Measurements from ENCODE around the gene NEK1.
A peak's percentile ranks its signal among the peaks of the same experiment; 100 is the strongest.

The NEK1 gene

GRCh38 chr4:169649545-169650226 lies 37.3 kb upstream of the NEK1 start:
- ChIA-PET CTCF (interaction anchor here (2.1 kb wide), 1 partner anchor 9 kb away, joined by 6 read pairs; no protein-coding TSS in a partner anchor), POLR2A (interaction anchor here (0.7 kb wide), 2 partner anchors 43 to 48 kb away, joined by 3 to 5 read pairs; no protein-coding TSS in a partner anchor)
- no peak for DNase-seq (ENCODE audit: low read depth, low spot score)
- no peak overlapping the region for H3K4me3 ChIP-seq (ENCODE audit: low read depth, low read length)
- TF ChIP-seq CTCF (IDR thresholded peaks at IDR 0.05; ENCODE audit: insufficient read depth, low read length, missing control alignments) = no peak

- TF ChIP-seq CTCF (IDR thresholded peaks at IDR 0.05; ENCODE audit: insufficient read depth, low read length, missing control alignments) = no peak
- CTCF ChIA-PET = no interaction called here
- DNase-seq (ENCODE audit: low read depth, low spot score) = no peak
- H3K4me3 ChIP-seq (ENCODE audit: low read depth, low read length) = no peak overlapping the region
- POLR2A ChIA-PET = no interaction called here
Observed at GRCh38 chr4:169645627-169646026, 33.2 kb upstream of the NEK1 start.

- POLR2A ChIA-PET = no interaction called here
- no peak for DNase-seq (ENCODE audit: low read depth, low spot score)
- CTCF ChIA-PET = no interaction called here
- TF ChIP-seq CTCF (IDR thresholded peaks at IDR 0.05; ENCODE audit: insufficient read depth, low read length, missing control alignments) = no peak
- no peak overlapping the region for H3K4me3 ChIP-seq (ENCODE audit: low read depth, low read length)
Observed at GRCh38 chr4:169644802-169645201, 32.4 kb upstream of the NEK1 start.

- DNase-seq (ENCODE audit: low read depth, low spot score) = peak; percentile 69
- no peak overlapping the region for H3K4me3 ChIP-seq (ENCODE audit: low read depth, low read length)
- TF ChIP-seq CTCF (IDR thresholded peaks at IDR 0.05; ENCODE audit: insufficient read depth, low read length, missing control alignments) = no peak
- ChIA-PET POLR2A (interaction anchor here (1.0 kb wide), 1 partner anchor 28 kb away, joined by 4 read pairs; the partner anchor contains the start of gene NEK1), CTCF (interaction anchor here (1.0 to 1.8 kb wide), 2 partner anchors 14 to 19 kb away, joined by 3 to 5 read pairs; no protein-coding TSS in a partner anchor)
Observed at GRCh38 chr4:169640261-169640870, 28.0 kb upstream of the NEK1 start.

GRCh38 chr4:169634975-169635374 lies 22.6 kb upstream of the NEK1 start:
- no peak for DNase-seq (ENCODE audit: low read depth, low spot score)
- ChIA-PET POLR2A (no interaction called here), CTCF (no interaction called here)
- TF ChIP-seq CTCF (IDR thresholded peaks at IDR 0.05; ENCODE audit: insufficient read depth, low read length, missing control alignments) = no peak
- no peak overlapping the region for H3K4me3 ChIP-seq (ENCODE audit: low read depth, low read length)

GRCh38 chr4:169632896-169633295 lies 20.5 kb upstream of the NEK1 start:
- CTCF ChIA-PET = interaction anchor here (0.7 to 2.7 kb wide), 4 partner anchors 9 to 103 kb away, joined by 3 to 13 read pairs (median 4); partner anchors contain the start of gene NEK1
- no peak for TF ChIP-seq CTCF (IDR thresholded peaks at IDR 0.05; ENCODE audit: insufficient read depth, low read length, missing control alignments)
- DNase-seq (ENCODE audit: low read depth, low spot score) = no peak
- H3K4me3 ChIP-seq (ENCODE audit: low read depth, low read length) = no peak overlapping the region
- POLR2A ChIA-PET = no interaction called here

Measured in AG04449 (cell line).